H54 (cell line): Measurements from ENCODE around the gene SEC14L2.
A peak's percentile ranks its signal among the peaks of the same experiment; 100 is the strongest.
"Not testable (repeated sequence)": the region's sequence is repeated elsewhere in the genome, so short reads cannot be mapped to it uniquely, and the experiment has no call there.

Source experiments
- DNase-seq: peaks from one replicate; pipeline ENCODE4 v3.0.0; 2011; ENCODE audit warnings: low spot score, mixed read lengths; ENCODE audit not compliant: insufficient read length
- FAIRE-seq: peaks from 3 replicates; lab custom pipeline; 2011; peaks lifted over from hg19 to GRCh38; lab: Jason Lieb, UNC
- POLR2A ChIP-seq: IDR thresholded peaks from 2 replicates; pipeline ENCODE4 v1.6.1; 2011; ENCODE audit warnings: low read depth, mild to moderate bottlenecking, low read length

Gene SEC14L2

DNA sequence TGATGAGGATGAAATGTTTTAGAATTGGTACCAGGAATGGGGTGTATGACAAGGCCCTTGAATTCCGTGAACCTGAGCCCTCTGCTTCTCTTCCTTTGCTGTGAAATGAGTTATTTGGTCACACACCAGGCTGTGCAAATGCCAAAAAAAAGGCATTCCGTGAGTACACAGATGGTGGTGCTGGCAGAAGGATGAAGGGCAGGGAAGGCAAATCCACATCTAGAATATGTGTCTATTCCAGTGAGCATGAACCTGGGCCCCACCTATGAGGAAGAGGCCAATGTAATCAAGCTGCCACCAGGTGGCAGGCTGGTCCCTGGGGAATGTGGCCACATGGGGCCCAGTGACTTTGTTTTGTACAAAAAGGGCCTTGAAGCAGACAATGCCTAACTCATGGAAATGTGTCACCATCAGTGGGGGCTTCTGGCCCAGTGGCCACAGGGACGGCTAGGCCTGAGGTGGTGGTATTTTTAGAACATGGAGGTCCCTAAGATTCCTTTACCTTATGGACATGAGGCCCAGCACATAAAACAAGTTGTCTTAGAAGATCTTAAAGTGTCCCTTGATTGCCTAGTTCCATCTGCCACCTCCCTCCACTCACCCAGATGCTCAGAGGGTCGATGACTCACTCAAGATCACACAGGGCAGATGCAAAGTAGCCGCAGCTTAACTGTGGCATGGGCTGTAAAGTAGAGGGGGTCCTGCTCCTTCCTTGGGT is 5.7 kb upstream of the SEC14L2 start:
- peak; percentile 40 for DNase-seq
- no peak for TF ChIP-seq POLR2A
- FAIRE-seq = no peak

GRCh38 chr22:30392661-30393321 is 4.0 kb upstream of the SEC14L2 start:
- DNase-seq = no peak
- no peak for FAIRE-seq
- TF ChIP-seq POLR2A = no peak

GRCh38 chr22:30393322-30393680 is 3.5 kb upstream of the SEC14L2 start:
- DNase-seq (no peak), FAIRE-seq (no peak)
- TF ChIP-seq POLR2A = no peak

GRCh38 chr22:30393885-30394284 is 2.9 kb upstream of the SEC14L2 start:
- no peak for DNase-seq
- no peak for TF ChIP-seq POLR2A
- FAIRE-seq = no peak

- no peak for DNase-seq
- no peak for FAIRE-seq
- TF ChIP-seq POLR2A = no peak
Measured at GRCh38 chr22:30397656-30398635, 1.1 kb downstream of the SEC14L2 start.

DNA sequence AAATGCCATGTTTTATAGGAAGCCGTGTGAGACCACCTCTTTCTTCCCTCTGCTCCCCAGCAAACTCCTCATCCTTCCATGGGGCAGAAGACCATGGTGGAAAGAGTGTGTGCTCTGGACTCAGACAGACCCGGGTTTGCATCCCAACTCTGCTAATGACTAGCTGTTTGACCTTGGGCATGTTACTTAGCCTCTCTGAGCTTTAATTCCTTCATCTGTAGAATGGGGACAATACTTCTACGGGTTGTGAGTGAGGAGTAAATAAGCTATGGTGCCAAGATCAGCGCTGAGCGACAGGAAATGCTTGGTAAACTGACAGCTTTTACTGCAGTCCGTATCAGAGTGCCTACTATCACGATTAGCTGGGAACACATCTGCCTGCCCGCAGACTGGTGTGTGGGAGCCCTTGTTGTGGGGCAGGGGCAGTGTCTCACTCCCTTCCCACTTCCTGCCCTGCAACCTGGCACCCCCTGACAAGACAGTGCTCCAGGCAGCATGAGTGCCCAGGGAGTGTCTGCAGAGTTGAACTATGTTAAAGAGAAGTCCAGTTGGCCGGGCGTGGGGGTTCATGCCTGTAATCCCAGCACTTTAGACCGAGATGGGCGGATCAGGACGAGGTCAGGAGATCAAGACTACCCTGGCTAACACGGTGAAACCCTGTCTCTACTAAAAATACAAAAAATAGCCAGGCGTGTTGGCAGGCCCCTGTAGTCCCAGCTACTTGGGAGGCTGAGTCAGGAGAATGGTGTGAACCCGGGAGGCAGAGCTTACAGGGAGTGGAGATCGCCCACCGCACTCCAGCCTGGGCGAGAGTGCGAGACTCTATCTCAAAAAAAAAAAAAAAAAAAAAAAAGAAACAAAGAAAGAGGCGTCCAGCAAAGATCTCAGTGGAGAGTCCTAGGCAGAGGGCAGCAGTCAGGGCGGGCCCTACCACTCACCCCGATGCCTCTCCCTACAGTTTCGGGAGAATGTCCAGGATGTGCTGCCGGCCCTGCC is 2.2 kb downstream of the SEC14L2 start:
- no peak for TF ChIP-seq POLR2A
- no peak for DNase-seq
- FAIRE-seq = no peak

- TF ChIP-seq POLR2A = no peak
- FAIRE-seq (no peak), DNase-seq (no peak)
Measured at GRCh38 chr22:30399718-30400117, 2.9 kb downstream of the SEC14L2 start.

- DNase-seq = no peak
- TF ChIP-seq POLR2A = no peak
- no peak for FAIRE-seq
Measured at GRCh38 chr22:30400159-30400558, 3.3 kb downstream of the SEC14L2 start.

DNA sequence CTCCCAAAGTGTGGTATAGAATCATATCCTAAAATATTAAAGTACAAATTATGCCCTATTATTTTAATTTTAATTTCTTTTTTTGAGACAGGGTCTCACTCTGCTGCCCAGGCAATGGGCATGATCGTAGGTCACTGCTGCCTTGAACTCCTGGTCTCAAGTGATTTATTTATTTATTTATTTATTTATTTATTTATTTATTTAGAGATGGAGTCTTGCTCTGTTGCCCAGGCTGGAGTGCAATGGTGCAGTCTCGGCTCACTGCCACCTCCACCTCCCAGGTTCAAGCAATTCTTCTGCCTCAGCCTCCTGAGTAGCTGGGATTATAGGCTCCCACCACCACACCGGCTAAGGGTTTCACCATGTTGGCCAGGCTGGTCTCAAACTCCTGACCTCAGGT is 4.2 kb downstream of the SEC14L2 start:
- FAIRE-seq = not testable (repeated sequence)

GRCh38 chr22:30402028-30402765 is 5.4 kb downstream of the SEC14L2 start:
- DNase-seq (no peak), FAIRE-seq (no peak)
- no peak for TF ChIP-seq POLR2A

More for the DNA sequence above, 4.2 kb downstream of the SEC14L2 start:
- not testable (repeated sequence) for DNase-seq

GRCh38 chr22:30402766-30403104 is 5.9 kb downstream of the SEC14L2 start:
- DNase-seq, FAIRE-seq: not testable (repeated sequence)

DNA sequence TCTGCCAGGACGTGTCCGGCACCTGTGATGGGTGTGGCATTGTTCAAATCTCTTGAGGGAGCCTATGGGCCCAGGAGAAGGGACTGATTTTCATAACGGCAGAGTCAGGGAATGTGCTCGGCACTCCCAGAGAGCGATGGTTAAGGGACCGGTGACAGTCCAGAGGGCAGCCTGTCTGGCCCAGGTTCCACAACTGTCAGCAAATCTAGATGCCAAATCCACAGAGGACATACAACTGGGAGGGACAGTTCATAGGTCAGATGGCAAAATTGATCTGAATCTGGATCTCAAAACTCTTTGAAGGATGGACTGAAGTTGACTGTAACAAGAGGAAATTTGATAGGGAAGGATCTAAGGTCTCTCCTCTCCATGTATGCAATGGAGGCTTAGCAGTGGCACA is 7.5 kb downstream of the SEC14L2 start:
- DNase-seq (no peak), FAIRE-seq (no peak)
- no peak for TF ChIP-seq POLR2A
